Measurements from ENCODE around the gene KCNH2.
"Not testable (repeated sequence)": the region's sequence is repeated elsewhere in the genome, so short reads cannot be mapped to it uniquely, and the experiment has no call there.

Gene KCNH2

DNA sequence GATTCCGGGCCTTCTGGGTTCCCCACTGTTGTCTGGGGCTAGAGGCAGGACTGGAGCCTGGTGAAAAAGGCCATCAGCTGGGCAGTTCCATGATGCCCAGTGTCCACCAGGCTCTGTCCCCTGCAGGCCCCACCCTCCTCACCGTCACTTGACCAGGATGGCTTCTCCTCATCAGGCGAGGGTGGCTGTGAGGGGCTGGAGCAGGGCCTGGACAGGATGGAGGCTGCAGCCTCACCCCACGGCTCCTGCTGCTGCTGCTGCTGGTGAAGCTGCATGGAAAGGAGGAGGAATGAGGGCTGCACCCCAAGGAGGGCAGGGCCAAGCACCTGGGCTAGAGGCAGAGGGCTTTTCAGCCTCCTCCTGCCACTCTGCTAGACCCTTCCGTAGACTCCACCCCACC, 37.8 kb upstream of the KCNH2 start:
- no peak for DNase-seq (ENCODE audit: extremely low read depth, low read depth)
- H3K4me3 ChIP-seq (replicated peaks; ENCODE audit: low read depth, low read length): no peak overlapping the region
- TF ChIP-seq, protein P1, sequence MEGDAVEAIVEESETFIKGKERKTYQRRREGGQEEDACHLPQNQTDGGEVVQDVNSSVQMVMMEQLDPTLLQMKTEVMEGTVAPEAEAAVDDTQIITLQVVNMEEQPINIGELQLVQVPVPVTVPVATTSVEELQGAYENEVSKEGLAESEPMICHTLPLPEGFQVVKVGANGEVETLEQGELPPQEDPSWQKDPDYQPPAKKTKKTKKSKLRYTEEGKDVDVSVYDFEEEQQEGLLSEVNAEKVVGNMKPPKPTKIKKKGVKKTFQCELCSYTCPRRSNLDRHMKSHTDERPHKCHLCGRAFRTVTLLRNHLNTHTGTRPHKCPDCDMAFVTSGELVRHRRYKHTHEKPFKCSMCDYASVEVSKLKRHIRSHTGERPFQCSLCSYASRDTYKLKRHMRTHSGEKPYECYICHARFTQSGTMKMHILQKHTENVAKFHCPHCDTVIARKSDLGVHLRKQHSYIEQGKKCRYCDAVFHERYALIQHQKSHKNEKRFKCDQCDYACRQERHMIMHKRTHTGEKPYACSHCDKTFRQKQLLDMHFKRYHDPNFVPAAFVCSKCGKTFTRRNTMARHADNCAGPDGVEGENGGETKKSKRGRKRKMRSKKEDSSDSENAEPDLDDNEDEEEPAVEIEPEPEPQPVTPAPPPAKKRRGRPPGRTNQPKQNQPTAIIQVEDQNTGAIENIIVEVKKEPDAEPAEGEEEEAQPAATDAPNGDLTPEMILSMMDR (IDR thresholded peaks at IDR 0.05; ENCODE audit: low read depth, low read length, missing control alignments): no peak

DNA sequence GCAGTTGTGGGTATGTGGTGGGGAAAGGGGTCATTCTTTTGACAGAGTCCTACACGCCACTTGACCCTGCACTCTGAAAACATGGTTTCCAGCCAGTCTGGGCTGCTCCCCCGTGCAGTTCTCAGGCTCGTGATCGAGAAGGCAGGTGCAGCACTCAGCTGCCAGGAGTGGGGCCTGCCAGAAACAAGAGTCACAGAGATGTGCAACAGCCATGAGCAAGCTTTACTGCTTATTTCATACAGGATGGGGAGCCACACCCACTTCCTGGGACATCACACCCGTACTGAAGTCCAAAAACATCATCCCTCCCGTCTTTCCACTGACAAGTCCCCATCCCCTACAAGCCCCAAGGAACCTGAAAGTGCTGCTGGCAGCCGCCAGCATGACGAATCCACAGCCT, 36.8 kb upstream of the KCNH2 start:
- TF ChIP-seq, protein P1 (IDR thresholded peaks at IDR 0.05; ENCODE audit: low read depth, low read length, missing control alignments): no peak
- H3K4me3 ChIP-seq (replicated peaks; ENCODE audit: low read depth, low read length): no peak overlapping the region

DNA sequence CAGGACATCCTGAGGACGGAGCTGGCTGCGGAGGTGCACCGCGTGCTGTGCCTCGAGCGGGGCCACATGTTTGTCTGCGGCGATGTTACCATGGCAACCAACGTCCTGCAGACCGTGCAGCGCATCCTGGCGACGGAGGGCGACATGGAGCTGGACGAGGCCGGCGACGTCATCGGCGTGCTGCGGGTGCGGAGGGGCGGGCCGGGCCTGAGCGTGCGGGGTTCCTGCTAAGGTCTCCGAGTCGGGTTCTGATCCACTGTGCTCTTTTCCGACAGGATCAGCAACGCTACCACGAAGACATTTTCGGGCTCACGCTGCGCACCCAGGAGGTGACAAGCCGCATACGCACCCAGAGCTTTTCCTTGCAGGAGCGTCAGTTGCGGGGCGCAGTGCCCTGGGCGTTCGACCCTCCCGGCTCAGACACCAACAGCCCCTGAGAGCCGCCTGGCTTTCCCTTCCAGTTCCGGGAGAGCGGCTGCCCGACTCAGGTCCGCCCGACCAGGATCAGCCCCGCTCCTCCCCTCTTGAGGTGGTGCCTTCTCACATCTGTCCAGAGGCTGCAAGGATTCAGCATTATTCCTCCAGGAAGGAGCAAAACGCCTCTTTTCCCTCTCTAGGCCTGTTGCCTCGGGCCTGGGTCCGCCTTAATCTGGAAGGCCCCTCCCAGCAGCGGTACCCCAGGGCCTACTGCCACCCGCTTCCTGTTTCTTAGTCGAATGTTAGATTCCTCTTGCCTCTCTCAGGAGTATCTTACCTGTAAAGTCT, 35.8 kb upstream of the KCNH2 start:
- TF ChIP-seq, protein P1 (IDR thresholded peaks at IDR 0.05; ENCODE audit: low read depth, low read length, missing control alignments): no peak
- H3K4me3 ChIP-seq (replicated peaks; ENCODE audit: low read depth, low read length): peak overlapping the region; percentile 33
- peak; percentile 65 for DNase-seq (ENCODE audit: extremely low read depth, low read depth)

More for the DNA sequence above, 36.8 kb upstream of the KCNH2 start:
- DNase-seq (ENCODE audit: extremely low read depth, low read depth): no peak

DNA sequence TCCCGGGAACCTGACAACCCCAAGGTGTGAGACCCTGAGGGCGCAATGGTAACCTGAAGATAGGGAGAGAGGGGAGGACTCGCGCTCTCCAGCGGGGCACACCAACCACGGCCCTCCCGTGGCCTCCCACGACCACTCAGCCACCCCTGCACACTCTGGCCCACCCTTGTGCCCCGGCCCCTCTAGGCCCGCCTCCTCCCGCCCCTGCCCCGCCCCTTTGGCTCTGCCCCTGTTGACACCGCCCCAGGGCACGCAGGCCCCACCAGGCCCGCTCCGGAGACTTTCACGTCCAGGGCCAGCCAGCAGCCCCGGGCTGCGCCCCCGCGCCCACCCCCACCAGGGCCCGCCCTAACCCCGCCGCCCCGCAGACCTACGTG, 35.2 kb upstream of the KCNH2 start:
- TF ChIP-seq, protein P1 (IDR thresholded peaks at IDR 0.05; ENCODE audit: low read depth, low read length, missing control alignments): no peak
- no peak for DNase-seq (ENCODE audit: extremely low read depth, low read depth)
- peak overlapping the region; percentile 33 for H3K4me3 ChIP-seq (replicated peaks; ENCODE audit: low read depth, low read length)

DNA sequence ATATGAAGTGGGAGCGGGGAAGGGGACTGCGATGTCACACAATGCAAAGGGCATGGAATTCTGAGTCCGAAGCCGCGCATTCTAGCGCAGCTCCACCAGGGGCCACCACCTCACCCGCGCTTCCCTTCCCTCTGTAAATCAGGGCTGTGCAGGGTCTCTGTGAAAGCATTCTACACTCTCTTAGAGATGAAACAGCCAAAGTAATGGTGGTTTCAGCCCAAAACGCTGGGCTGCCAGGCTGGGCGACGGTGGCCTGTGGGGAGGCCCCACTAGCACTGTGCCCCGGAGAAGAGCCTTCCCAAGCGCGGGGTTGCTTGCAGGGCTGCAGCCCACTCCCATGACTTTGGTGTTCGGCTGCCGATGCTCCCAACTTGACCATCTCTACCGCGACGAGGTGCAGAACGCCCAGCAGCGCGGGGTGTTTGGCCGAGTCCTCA, 34.8 kb upstream of the KCNH2 start:
- no peak for DNase-seq (ENCODE audit: extremely low read depth, low read depth)
- TF ChIP-seq, protein P1 (IDR thresholded peaks at IDR 0.05; ENCODE audit: low read depth, low read length, missing control alignments): peak; percentile 67
- H3K4me3 ChIP-seq (replicated peaks; ENCODE audit: low read depth, low read length): peak overlapping the region; percentile 25

DNA sequence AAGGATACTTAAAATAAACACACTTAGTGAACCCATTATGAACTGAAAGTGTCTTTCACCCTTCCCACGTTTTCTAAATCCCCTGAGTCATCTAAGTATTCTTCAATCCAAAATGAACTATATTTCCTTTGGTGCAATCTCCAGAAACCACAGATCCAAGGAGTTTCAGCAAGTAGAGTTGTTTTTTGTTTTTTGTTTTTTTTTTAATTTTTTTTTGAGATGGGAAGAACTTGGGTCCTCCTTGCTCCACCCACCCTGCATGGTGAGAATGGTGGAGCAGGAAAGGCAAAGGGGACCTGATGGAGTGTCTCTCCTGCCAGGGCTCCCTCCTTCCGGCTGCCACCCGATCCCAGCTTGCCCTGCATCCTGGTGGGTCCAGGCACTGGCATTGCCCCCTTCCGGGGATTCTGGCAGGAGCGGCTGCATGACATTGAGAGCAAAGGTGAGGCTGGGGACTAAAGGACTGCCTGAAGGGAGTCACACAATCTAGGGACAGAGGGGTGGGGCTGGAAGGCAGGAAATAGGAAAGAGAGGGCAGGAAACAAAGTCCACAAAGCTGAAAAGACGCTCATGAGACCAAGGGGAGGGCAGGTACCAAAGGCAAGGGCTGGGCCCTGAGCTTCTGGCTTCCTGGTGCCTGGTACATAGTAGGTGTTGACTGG, 34.0 kb upstream of the KCNH2 start:
- no peak for DNase-seq (ENCODE audit: extremely low read depth, low read depth)
- no peak overlapping the region for H3K4me3 ChIP-seq (replicated peaks; ENCODE audit: low read depth, low read length)
- TF ChIP-seq, protein P1 (IDR thresholded peaks at IDR 0.05; ENCODE audit: low read depth, low read length, missing control alignments): no peak

DNA sequence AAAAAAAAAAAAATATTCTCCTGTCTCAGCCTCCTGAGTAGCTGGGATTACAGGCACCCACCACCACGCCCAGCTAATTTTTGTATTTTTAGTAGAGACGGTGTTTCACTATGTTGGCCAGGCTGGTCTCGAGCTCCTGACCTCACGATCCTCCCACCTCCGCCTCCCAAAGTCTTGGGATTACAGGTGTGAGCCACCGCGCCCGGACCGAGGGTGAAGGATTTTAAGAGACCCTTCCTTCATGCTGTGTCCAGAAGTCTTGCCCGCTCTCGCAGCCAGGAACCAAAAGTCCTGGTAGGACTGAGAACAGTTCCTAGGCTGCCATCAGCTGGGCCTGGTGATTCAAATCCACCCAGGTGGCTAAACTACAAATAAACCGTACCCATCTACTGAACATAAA, 33.5 kb upstream of the KCNH2 start:
- not testable (repeated sequence) for DNase-seq (ENCODE audit: extremely low read depth, low read depth); H3K4me3 ChIP-seq (replicated peaks; ENCODE audit: low read depth, low read length)

Data from HFF-Myc (cell line).